CD14-positive monocyte (primary cell): ENCODE data around the gene SDR42E1. TPM values are rescaled to one million over a fixed set of nuclear protein-coding genes. Genes with fewer than 3 reads are reported as not detected.

ENCODE experiments used
- DNase-seq, 3 donors: peaks; one replicate each; pipeline ENCODE4 v3.0.0-alpha.2; 2011 to 2022
- H2AFZ ChIP-seq: 2 replicates; pipeline ENCODE4 v1.6.0; 2012; ENCODE audit warnings: mild to moderate bottlenecking, low read depth, low read length, inconsistent platforms; ENCODE audit not compliant: insufficient read depth, poor library complexity, severe bottlenecking
- H3K27ac ChIP-seq, 2 donors: 1 replicate in 1 of 2; 2 replicates in 1 of 2; pipeline ENCODE4 v1.5.1; 2012 to 2013; ENCODE audit warnings: low read length in 2 of 2, control low read depth in 1 of 2, inconsistent platforms in 1 of 2, low read depth in 1 of 2, mild to moderate bottlenecking in 1 of 2
- H3K27me3 ChIP-seq, 2 donors: one replicate each; pipeline versions ENCODE4 v1.6.0 to v1.6.1; 2011 to 2013; ENCODE audit warnings: low read length in 2 of 2; ENCODE audit not compliant: control insufficient read depth in 2 of 2, insufficient read depth in 2 of 2
- H3K36me3 ChIP-seq, 2 donors: replicated peaks in 1 of 2; 1 replicate in 1 of 2; 2 replicates in 1 of 2; pipeline versions ENCODE4 v1.5.1 to v1.6.1; 2012 to 2013; ENCODE audit warnings: low read length in 2 of 2, control low read depth in 1 of 2, inconsistent platforms in 1 of 2, mild to moderate bottlenecking in 1 of 2; ENCODE audit not compliant: insufficient read depth in 2 of 2, control insufficient read depth in 1 of 2
- H3K4me1 ChIP-seq, 2 donors: 1 replicate in 1 of 2; 2 replicates in 1 of 2; pipeline versions ENCODE4 v1.5.1 to v1.6.1; 2012 to 2013; ENCODE audit warnings: low read length in 2 of 2, control low read depth in 1 of 2, inconsistent platforms in 1 of 2, mild to moderate bottlenecking in 1 of 2, moderate library complexity in 1 of 2; ENCODE audit not compliant: insufficient read depth in 2 of 2, control insufficient read depth in 1 of 2
- H3K4me2 ChIP-seq: replicated peaks from 2 replicates; pipeline ENCODE3; 2012; ENCODE audit warnings: low read length, moderate library complexity, mild to moderate bottlenecking; ENCODE audit not compliant: poor library complexity, severe bottlenecking; ENCODE audit errors: extremely low read depth
- H3K4me3 ChIP-seq, 3 experiments: fragments of 200-600 bp in 1 of 3; sonication (generic) in 1 of 3; replicated peaks in 1 of 3; 1 replicate in 2 of 3; 2 replicates in 1 of 3; pipeline ENCODE4 v1.5.1; 2011 to 2013; ENCODE audit warnings: low read length in 3 of 3, mild to moderate bottlenecking in 3 of 3, control low read depth in 2 of 3, low read depth in 2 of 3, inconsistent platforms in 1 of 3, moderate library complexity in 1 of 3
- H3K79me2 ChIP-seq: 2 replicates; pipeline ENCODE4 v1.6.0; 2012; ENCODE audit warnings: mild to moderate bottlenecking, control low read depth, inconsistent platforms, low read length, moderate library complexity; ENCODE audit not compliant: insufficient read depth
- H3K9ac ChIP-seq: 2 replicates; pipeline ENCODE4 v1.6.0; 2017; ENCODE audit warnings: low read length, mild to moderate bottlenecking; ENCODE audit not compliant: insufficient read depth, poor library complexity, severe bottlenecking
- H3K9me3 ChIP-seq, 2 donors: replicated peaks in 1 of 2; 1 replicate in 1 of 2; 2 replicates in 1 of 2; pipeline versions ENCODE4 v1.5.1 to v1.6.1; 2012 to 2013; ENCODE audit warnings: low read length in 2 of 2, control low read depth in 1 of 2; ENCODE audit not compliant: control insufficient read depth in 1 of 2, insufficient read depth in 1 of 2
- H4K20me1 ChIP-seq: 2 replicates; pipeline ENCODE4 v1.6.0; 2012; ENCODE audit warnings: mild to moderate bottlenecking, low read length, control low read depth, moderate library complexity; ENCODE audit not compliant: insufficient read depth
- H3K27ac Mint-ChIP-seq, 7 donors: one replicate each; pipeline ENCODE4 v1.8.0; 2020; ENCODE audit warnings: mild to moderate bottlenecking in 7 of 7, mixed read lengths in 7 of 7, moderate library complexity in 6 of 7, inconsistent platforms in 2 of 7
- H3K27me3 Mint-ChIP-seq, 3 donors: one replicate each; pipeline ENCODE4 v1.8.0; 2021 to 2022; ENCODE audit warnings: low read depth in 3 of 3, mild to moderate bottlenecking in 3 of 3, mixed read lengths in 3 of 3, moderate library complexity in 3 of 3, inconsistent platforms in 1 of 3
- H3K36me3 Mint-ChIP-seq, 2 donors: one replicate each; pipeline ENCODE4 v1.8.0; 2020; ENCODE audit warnings: mixed read lengths in 2 of 2, inconsistent platforms in 1 of 2, mild to moderate bottlenecking in 1 of 2
- H3K4me1 Mint-ChIP-seq: one replicate; pipeline ENCODE4 v1.8.0; 2020; ENCODE audit warnings: mild to moderate bottlenecking, mixed read lengths
- H3K4me3 Mint-ChIP-seq, 2 donors: one replicate each; pipeline ENCODE4 v1.8.0; 2020; ENCODE audit warnings: mild to moderate bottlenecking in 2 of 2, mixed read lengths in 2 of 2, moderate library complexity in 1 of 2
- H3K9me3 Mint-ChIP-seq, 7 donors: one replicate each; pipeline ENCODE4 v1.8.0; 2020 to 2022; ENCODE audit warnings: mixed read lengths in 7 of 7, mild to moderate bottlenecking in 6 of 7, moderate library complexity in 6 of 7, inconsistent platforms in 2 of 7
- CTCF ChIP-seq: fragments of 200-600 bp; IDR thresholded peaks from one replicate; pipeline ENCODE4 v1.8.0; 2022; ENCODE audit warnings: antibody characterized with exemption, mild to moderate bottlenecking
- WGBS: methylation state at CpG from one replicate; pipeline ENCODE4 v1.1.5; 2013; ENCODE audit warnings: missing lambda C conversion rate; ENCODE audit not compliant: insufficient coverage; 5-methylcytosine and 5-hydroxymethylcytosine counted together
- intact Hi-C, 2 donors: fragments of 100-400 bp; cut with micrococcal nuclease; formaldehyde crosslinking; loops; one replicate each; pipeline versions ENCODE4 v1.15.0 to v1.15.1; 2023
- polyA plus RNA-seq, 3 donors: library from polyadenylated mRNA; depleted of rRNA in 1 of 3; unstranded in 2 of 3; stranded (reverse) in 1 of 3; fragments of 300-500 nt in 2 of 3; fragments of >200 nt in 1 of 3; fragmentation: Illumina TruSeq in 2 of 3; gene quantifications; 1 replicate in 2 of 3; 2 replicates in 1 of 3; pipeline ENCODE4 v1.2.3, GENCODE V29; 2012 to 2021

SDR42E1 gene
- polyA plus RNA-seq, 3 donors = under 0.01 TPM; not detected in 2

GRCh38 chr16:81945665-81946064 lies 65.6 kb downstream of the SDR42E1 start:
- peaks cover 0 to 2% (median 0%) of the 10 kb centered on the region in 3 donors for H3K27me3 Mint-ChIP-seq
- TF ChIP-seq CTCF = no peak
- peaks cover 4 to 15% (median 7%) of the 10 kb centered on the region in 7 donors for H3K9me3 Mint-ChIP-seq
- H3K4me3 ChIP-seq = no peak overlapping the region
- intact Hi-C loops = loop anchor here in 1 of 2 donors (5.0 kb wide), 1 partner anchor 287 kb away; no protein-coding TSS in a partner anchor
- peaks cover 93 to 100% of the 10 kb centered on the region in 2 donors for H3K36me3 ChIP-seq
- H3K27ac Mint-ChIP-seq = peak overlapping the region in 1 of 7 donors; percentile 33
- 100% methylated on average over 1 of the region's 1 CpG for whole genome bisulfite sequencing
- no peaks in the 10 kb centered on the region for H4K20me1 ChIP-seq
- H3K4me1 ChIP-seq = no peaks in the 10 kb centered on the region
- no peaks in the 10 kb centered on the region for H3K79me2 ChIP-seq
- H3K4me1 Mint-ChIP-seq = peaks cover 2% of the 10 kb centered on the region
- no peak overlapping the region for H3K4me2 ChIP-seq
- H3K4me3 Mint-ChIP-seq = no peak overlapping the region
- no peak for DNase-seq
- H3K9me3 ChIP-seq = peaks cover 0 to 25% of the 10 kb centered on the region in 2 donors
- H3K9ac ChIP-seq = no peak overlapping the region
- H3K27ac ChIP-seq = no peak overlapping the region
- no peak overlapping the region for H2AFZ ChIP-seq
- H3K27me3 ChIP-seq = no peaks in the 10 kb centered on the region
- H3K36me3 Mint-ChIP-seq = peaks cover 92 to 96% of the 10 kb centered on the region in 2 donors

GRCh38 chr16:81942007-81942601 lies 69.2 kb downstream of the SDR42E1 start:
- Histone ChIP-seq H4K20me1 (no peaks in the 10 kb centered on the region), H3K9ac (no peak overlapping the region), H3K4me1 (no peaks in the 10 kb centered on the region), H3K27me3 (no peaks in the 10 kb centered on the region), H3K36me3 (peaks cover 95 to 100% of the 10 kb centered on the region in 2 donors), H3K79me2 (no peaks in the 10 kb centered on the region), H3K9me3 (no peaks in the 10 kb centered on the region), H3K27ac (no peak overlapping the region), H3K4me3 (no peak overlapping the region), H3K4me2 (no peak overlapping the region), H2AFZ (no peak overlapping the region)
- intact Hi-C loops = no loop called here
- WGBS = 88% methylated on average over 3 of the region's 7 CpGs
- H3K4me1 Mint-ChIP-seq = peaks cover 4% of the 10 kb centered on the region
- H3K36me3 Mint-ChIP-seq = peaks cover 95 to 98% of the 10 kb centered on the region in 2 donors
- peak overlapping the region in 1 of 7 donors; percentile 64 for H3K27ac Mint-ChIP-seq
- no peak overlapping the region for H3K4me3 Mint-ChIP-seq
- H3K9me3 Mint-ChIP-seq = no peaks in the 10 kb centered on the region
- H3K27me3 Mint-ChIP-seq = no peaks in the 10 kb centered on the region
- DNase-seq = no peak
- TF ChIP-seq CTCF = no peak
